DMS114 treated with DMSO at 0.1 percent for 48 hours (cell line): Measurements from ENCODE around the gene SOX12.
"Not testable (repeated sequence)": the region's sequence is repeated elsewhere in the genome, so short reads cannot be mapped to it uniquely, and the experiment has no call there.

Experiments used
- DNase-seq: peaks from one replicate; lab custom pipeline; 2025; ENCODE audit not compliant: unreplicated experiment; lab: John Stamatoyannopoulos, UW

Gene SOX12

GRCh38 chr20:358891-359555, 33.7 kb downstream of the SOX12 start:
- no peak for DNase-seq

- DNase-seq: no peak
These were observed 36.2 kb downstream of the SOX12 start for GRCh38 chr20:361561-361960.

GRCh38 chr20:362271-363254, 37.2 kb downstream of the SOX12 start:
- DNase-seq: no peak

GRCh38 chr20:363319-364078, 38.1 kb downstream of the SOX12 start:
- no peak for DNase-seq

DNA sequence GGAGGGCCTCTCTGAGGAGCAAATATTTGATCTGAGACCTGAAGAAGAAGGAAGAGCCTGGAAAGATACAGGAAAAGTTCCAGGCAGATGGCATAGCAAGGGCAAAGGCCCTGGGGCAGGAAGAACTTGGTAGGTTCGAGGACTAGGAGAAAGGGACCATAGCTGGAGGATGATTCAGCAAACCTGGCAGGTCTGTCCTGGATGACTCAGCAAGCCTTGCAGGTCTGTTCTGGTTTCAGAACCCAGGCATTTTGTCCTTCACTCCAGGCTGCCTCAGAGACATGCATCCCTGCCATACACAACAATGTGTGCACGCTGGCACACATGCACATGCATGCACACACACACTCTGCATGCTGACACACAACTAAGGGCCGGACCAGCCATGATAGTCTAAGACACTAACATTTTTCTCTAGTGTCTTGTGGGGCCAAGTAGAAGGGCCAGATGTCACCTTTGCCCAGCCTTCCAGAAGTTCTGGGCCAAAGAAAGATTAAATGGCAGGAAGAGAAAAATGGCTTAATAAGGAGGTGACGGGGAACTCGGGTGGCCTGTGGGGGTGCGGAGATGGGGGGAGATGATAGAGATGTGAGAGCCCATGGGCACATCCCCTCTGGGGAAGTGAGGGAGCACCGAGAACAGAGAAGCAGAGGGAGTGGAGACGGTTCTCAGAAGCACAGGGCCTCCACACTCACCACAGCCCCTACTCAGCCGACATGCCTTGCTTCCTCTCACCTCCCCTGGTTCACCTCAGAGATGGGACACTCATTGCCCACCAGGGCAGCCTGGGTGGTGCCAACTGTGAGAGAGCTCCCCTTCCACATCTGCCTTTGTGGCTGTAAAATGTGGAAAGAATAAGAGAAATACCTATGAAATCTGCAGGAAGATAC, 39.8 kb downstream of the SOX12 start:
- no peak for DNase-seq

DNA sequence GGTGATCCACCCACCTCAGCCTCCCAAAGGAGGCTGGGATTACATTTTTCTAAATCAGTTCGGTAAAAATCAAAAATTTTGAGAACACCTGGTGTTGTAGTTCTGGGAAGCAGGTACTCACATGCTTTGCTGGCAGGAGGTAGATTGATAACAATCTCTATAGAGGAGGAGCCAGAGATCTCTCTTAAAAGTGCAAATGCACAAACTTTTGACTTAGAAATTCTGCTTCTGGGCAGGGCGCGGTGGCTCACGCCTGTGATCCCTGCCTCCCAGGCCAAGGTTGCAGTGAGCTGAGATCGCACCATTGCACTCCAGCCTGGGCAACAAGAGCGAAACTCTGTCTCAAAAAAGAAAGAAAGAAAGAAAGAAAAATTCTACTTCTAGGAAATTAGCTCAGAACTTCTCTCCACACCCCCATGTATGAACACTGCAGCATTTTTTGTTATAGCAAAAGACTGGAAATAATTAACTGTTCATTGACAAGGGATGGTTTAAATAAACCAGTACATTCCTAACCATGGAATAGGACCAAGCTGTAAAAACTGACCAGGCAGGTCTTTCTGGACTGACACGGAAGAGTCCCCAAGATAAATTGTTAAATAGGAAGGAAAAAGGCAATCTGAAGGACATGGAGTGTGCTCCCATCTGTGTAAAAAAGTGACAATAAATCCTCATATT, 40.8 kb downstream of the SOX12 start:
- DNase-seq: no peak

- DNase-seq: no peak
These were observed 41.5 kb downstream of the SOX12 start for GRCh38 chr20:366719-367485.

- DNase-seq: no peak
These were observed 42.1 kb downstream of the SOX12 start for GRCh38 chr20:367486-367887.

DNA sequence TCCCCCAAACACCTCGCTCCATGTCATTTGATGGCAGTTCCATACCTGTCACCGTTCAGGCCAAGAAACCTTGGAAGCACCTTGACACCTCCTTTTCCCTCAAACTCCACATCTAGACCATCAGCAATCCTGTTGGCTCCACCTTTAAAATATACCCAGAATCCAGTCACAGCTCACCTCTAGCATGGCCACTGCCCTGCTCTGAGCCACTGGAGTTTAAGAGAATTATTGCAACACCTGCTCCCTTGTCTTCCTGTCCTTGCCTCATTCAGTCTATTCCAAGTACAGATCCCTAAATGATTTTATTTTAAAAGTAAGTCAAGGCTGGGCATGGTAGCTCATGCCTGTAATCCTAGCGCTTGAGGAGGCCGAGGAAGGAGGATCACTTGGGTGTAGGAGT, 43.6 kb downstream of the SOX12 start:
- DNase-seq: no peak

- no peak for DNase-seq
These were observed 44.8 kb downstream of the SOX12 start for GRCh38 chr20:370151-370600.

GRCh38 chr20:370977-371754, 45.8 kb downstream of the SOX12 start:
- DNase-seq: no peak

DNA sequence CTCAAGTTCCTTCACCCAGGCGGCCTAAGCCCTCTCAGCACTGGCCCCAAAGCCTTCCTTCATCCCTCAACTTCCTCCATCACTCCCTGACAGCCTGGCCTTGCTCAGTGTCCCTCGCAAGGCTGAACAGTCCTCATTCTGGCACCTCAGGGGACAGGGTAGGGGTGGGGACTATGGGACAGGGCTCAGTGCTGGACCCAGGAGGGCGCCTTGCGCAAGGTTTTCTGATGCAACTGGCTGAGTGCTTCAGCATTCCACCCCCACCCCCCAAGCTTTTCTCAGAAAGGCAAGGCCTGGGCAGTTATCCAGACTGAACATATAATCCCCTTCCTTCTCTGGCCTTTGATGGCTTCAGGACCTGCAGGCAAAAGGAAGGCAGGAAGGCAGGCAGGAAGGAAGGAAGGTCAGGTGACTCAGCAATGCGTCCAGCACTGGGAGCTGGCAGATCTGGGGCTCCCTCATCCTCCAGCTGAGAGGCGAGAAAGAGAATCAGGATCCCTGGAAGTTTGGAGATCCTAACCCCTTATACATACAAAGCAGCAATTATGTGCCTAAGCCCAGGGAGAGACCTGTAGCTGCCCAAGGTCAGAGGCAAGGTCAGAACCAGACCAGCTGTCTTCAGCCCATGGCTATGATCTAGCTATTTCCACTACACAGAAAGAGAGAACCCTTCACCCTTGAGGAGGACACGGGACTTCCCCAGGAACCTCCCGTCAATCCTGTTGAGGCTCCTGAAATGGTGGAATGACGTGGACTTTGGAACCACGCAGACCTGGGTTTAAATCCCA, 46.6 kb downstream of the SOX12 start:
- no peak for DNase-seq

DNA sequence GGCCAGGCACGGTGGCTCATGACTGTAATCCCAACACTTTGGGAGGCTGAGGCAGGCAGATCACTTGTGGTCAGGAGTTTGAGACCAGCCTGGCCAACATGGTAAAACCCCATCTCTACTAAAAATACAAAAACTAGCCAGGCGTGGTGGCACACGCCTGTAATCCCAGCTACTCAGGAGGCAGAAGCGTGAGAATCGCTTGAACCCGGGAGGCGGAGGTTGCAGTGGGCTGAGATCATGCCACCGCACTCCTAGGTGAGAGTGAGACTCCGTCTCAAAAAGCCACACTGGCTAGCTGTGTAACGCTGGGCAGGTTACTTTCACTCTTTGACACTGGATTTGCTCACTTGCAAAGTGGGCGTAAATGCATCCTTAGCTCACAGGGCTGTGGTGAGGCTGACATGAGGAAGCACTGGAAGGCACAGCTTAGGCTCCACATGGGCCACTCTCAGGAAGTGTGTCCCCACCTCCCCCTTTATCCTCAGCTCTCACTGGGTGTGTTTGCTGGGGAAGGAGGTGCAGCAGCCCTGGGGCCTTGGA, 47.3 kb downstream of the SOX12 start:
- not testable (repeated sequence) for DNase-seq

GRCh38 chr20:373171-373890, 48.0 kb downstream of the SOX12 start:
- DNase-seq: no peak

- no peak for DNase-seq
These were observed 50.0 kb downstream of the SOX12 start for GRCh38 chr20:375265-375889.

DNA sequence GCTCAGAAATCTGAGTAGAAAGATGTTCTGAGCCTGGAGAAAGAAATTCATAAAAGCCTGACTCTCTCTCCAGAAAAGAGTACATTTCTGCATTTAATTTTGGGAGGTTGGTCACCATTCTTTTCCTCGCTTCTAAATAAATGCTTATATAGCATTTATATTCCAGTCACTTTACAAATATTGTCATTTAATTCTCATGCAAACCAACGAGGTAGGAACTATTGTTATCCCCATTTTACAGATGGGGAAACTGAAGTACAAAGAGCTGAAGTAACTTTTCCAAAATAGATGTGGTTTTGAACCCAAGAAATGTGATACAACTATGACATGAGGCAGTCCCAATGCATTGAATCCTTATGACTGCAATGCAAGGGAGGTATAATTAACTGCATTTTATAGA, 50.7 kb downstream of the SOX12 start:
- DNase-seq: no peak
